Measurements from ENCODE around the gene PPARG.
"Not testable (repeated sequence)": the region's sequence is repeated elsewhere in the genome, so short reads cannot be mapped to it uniquely, and the experiment has no call there.

The PPARG gene

DNA sequence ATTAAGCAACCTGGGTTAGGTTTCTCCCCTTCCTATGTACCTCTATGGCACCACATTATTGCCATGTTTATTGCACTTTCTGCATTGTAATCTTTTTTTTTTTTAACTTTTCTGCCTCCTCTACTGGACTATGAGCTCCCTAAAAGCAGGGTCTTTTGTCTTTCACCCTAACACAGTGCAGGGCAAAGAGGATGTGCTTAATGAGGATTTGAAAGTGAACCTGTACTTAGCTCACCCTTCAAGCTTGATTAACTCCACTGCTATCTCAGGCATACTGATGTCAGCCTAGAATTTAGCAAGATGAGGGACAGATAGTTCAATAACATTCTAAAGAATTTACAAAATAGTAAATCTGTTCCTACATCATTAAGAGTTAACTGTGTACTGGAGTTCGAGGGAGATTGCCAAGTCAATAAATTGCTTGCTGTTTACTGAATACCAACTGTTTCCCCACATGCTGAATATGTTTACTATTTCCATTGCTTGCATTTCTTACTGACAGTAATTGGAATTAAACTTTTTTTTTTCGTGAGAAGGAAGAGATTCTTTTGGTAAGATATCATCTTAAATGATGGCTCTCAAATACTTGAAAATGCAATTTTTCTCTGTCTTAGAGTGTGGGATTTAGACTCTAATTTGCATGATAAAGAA is 15.7 kb upstream of the PPARG start:
- TF ChIP-seq EZH2 (IDR thresholded peaks at IDR 0.05; ENCODE audit: borderline replicate concordance, low read depth, low read length, severe bottlenecking): no peak
- TF ChIP-seq, protein P1, sequence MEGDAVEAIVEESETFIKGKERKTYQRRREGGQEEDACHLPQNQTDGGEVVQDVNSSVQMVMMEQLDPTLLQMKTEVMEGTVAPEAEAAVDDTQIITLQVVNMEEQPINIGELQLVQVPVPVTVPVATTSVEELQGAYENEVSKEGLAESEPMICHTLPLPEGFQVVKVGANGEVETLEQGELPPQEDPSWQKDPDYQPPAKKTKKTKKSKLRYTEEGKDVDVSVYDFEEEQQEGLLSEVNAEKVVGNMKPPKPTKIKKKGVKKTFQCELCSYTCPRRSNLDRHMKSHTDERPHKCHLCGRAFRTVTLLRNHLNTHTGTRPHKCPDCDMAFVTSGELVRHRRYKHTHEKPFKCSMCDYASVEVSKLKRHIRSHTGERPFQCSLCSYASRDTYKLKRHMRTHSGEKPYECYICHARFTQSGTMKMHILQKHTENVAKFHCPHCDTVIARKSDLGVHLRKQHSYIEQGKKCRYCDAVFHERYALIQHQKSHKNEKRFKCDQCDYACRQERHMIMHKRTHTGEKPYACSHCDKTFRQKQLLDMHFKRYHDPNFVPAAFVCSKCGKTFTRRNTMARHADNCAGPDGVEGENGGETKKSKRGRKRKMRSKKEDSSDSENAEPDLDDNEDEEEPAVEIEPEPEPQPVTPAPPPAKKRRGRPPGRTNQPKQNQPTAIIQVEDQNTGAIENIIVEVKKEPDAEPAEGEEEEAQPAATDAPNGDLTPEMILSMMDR (IDR thresholded peaks at IDR 0.05; ENCODE audit: borderline replicate concordance, extremely low read depth, low read length, poor library complexity, severe bottlenecking): no peak
- no peak overlapping the region for H3K4me3 ChIP-seq (ENCODE audit: low read depth in 1 of 2, low read length in 2 of 2)
- no peaks in the 10 kb centered on the region for H3K79me2 ChIP-seq (ENCODE audit: insufficient read depth, low read length)
- no peak overlapping the region for H3K27ac ChIP-seq (ENCODE audit: low read length)
- no peaks in the 10 kb centered on the region for H3K27me3 ChIP-seq (ENCODE audit: insufficient read depth, low read length, poor library complexity)
- DNase-seq (no peak), ATAC-seq (ENCODE audit: insufficient read depth, low read depth) (no peak)
- H3K4me1 ChIP-seq (ENCODE audit: insufficient read depth, low read length): no peaks in the 10 kb centered on the region
- no peaks in the 10 kb centered on the region for H3K9me3 ChIP-seq (ENCODE audit: insufficient read depth, low read length, severe bottlenecking)
- H3K36me3 ChIP-seq (ENCODE audit: insufficient read depth, low read length): no peaks in the 10 kb centered on the region
- no peaks in the 10 kb centered on the region for H4K20me1 ChIP-seq (ENCODE audit: insufficient read depth, low read length)
- H3K4me2 ChIP-seq (ENCODE audit: insufficient read depth, low read length): no peak overlapping the region
- no peak overlapping the region for H2AFZ ChIP-seq (ENCODE audit: low read depth, low read length)
- no peak overlapping the region for H3K9ac ChIP-seq (ENCODE audit: low read depth, low read length)

DNA sequence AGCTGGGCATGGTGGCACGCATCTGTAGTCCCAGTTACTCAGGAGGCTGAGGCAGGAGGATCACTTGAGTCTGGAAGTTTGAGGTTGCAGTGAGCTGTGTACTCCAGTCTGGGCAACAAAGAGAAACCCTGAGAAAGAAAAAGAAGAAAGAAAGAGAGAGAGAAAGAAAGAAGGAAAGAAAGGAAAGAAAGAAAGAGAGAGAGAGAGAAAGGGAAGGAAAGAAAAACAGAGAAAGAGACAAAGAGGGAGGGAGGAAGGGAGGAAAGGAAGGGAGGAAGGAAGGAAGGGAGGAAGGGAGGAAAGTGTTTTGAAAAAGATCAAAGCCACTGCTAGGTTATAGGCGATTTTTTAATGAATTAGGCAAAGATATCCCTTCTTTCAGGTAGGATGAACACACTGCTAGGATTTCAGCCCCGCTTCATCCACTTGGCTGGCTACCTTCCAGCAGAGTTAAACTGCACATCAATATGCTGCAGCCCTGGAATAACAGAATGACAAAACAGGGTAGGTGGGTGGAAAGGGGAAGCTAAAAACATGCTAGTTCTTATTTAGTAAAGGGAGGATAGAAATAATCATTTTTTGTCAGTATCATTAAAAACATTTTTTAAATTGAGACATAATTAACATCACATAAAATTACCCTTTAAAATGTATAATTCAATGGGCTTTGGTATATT is 12.8 kb upstream of the PPARG start:
- Histone ChIP-seq H3K9ac (ENCODE audit: low read depth, low read length) (no peak overlapping the region), H3K79me2 (ENCODE audit: insufficient read depth, low read length) (no peaks in the 10 kb centered on the region), H3K4me3 (ENCODE audit: low read depth in 1 of 2, low read length in 2 of 2) (no peak overlapping the region), H4K20me1 (ENCODE audit: insufficient read depth, low read length) (no peaks in the 10 kb centered on the region), H3K4me1 (ENCODE audit: insufficient read depth, low read length) (no peaks in the 10 kb centered on the region), H2AFZ (ENCODE audit: low read depth, low read length) (no peak overlapping the region), H3K4me2 (ENCODE audit: insufficient read depth, low read length) (no peak overlapping the region), H3K27me3 (ENCODE audit: insufficient read depth, low read length, poor library complexity) (no peaks in the 10 kb centered on the region), H3K27ac (ENCODE audit: low read length) (no peak overlapping the region), H3K9me3 (ENCODE audit: insufficient read depth, low read length, severe bottlenecking) (no peaks in the 10 kb centered on the region), H3K36me3 (ENCODE audit: insufficient read depth, low read length) (no peaks in the 10 kb centered on the region)
- TF ChIP-seq EZH2 (IDR thresholded peaks at IDR 0.05; ENCODE audit: borderline replicate concordance, low read depth, low read length, severe bottlenecking): no peak
- TF ChIP-seq, protein P1 (IDR thresholded peaks at IDR 0.05; ENCODE audit: borderline replicate concordance, extremely low read depth, low read length, poor library complexity, severe bottlenecking): no peak
- DNase-seq (no peak), ATAC-seq (ENCODE audit: insufficient read depth, low read depth) (no peak)

DNA sequence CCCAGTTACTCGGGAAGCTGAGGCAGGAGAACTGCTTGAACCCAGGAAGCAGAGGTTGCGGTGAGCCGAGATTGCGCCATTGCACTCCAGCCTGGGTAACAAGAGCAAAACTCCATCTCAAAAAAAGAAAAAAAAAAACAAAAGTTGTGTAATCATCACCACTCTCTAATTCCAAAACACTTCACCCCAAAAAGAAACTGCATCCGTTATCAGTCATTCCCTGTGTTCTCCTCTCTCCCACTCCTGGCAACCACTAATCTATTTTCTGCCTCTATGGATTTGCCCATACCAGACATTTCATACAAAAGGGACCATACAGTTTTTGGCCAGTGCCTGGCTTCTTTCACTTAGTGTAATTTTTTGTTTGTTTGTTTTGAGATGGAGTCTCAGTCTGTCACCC is 12.0 kb upstream of the PPARG start:
- not testable (repeated sequence) for H3K9ac ChIP-seq (ENCODE audit: low read depth, low read length); ATAC-seq (ENCODE audit: insufficient read depth, low read depth); H3K9me3 ChIP-seq (ENCODE audit: insufficient read depth, low read length, severe bottlenecking); H4K20me1 ChIP-seq (ENCODE audit: insufficient read depth, low read length); H3K36me3 ChIP-seq (ENCODE audit: insufficient read depth, low read length); H3K4me1 ChIP-seq (ENCODE audit: insufficient read depth, low read length); H3K4me2 ChIP-seq (ENCODE audit: insufficient read depth, low read length); H2AFZ ChIP-seq (ENCODE audit: low read depth, low read length); H3K4me3 ChIP-seq (ENCODE audit: low read depth in 1 of 2, low read length in 2 of 2); H3K27me3 ChIP-seq (ENCODE audit: insufficient read depth, low read length, poor library complexity); H3K79me2 ChIP-seq (ENCODE audit: insufficient read depth, low read length); H3K27ac ChIP-seq (ENCODE audit: low read length); DNase-seq

DNA sequence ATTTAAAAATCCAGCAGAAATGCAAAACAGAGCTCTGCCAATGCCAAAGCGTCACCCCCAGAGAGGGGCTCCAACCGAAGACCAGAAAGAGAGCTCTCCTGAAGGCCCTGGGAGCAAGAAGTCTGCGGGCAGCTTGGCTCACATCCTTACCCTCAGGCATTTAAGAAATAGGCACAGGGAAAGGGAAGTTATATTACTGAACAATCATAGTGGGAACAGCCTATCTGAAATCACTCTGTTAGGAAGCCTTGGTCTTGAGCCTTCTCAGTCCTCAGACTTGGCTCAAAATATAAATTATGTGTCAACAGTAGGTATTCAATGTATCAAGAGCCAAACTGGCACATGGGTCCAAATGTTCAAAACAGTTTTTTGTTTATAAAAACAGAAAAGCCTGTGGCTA is 10.3 kb upstream of the PPARG start:
- H3K4me1 ChIP-seq (ENCODE audit: insufficient read depth, low read length): no peaks in the 10 kb centered on the region
- peak overlapping the region; percentile 0; the same call in 1 of the 2 replicates for H2AFZ ChIP-seq (ENCODE audit: low read depth, low read length)
- no peak overlapping the region for H3K27ac ChIP-seq (ENCODE audit: low read length)

More for the DNA sequence above, 10.3 kb upstream of the PPARG start:
- Histone ChIP-seq H3K9me3 (ENCODE audit: insufficient read depth, low read length, severe bottlenecking) (no peaks in the 10 kb centered on the region), H3K9ac (ENCODE audit: low read depth, low read length) (no peak overlapping the region), H3K27me3 (ENCODE audit: insufficient read depth, low read length, poor library complexity) (no peaks in the 10 kb centered on the region), H3K4me3 (ENCODE audit: low read depth in 1 of 2, low read length in 2 of 2) (no peak overlapping the region), H3K4me2 (ENCODE audit: insufficient read depth, low read length) (no peak overlapping the region), H3K79me2 (ENCODE audit: insufficient read depth, low read length) (no peaks in the 10 kb centered on the region), H4K20me1 (ENCODE audit: insufficient read depth, low read length) (no peaks in the 10 kb centered on the region), H3K36me3 (ENCODE audit: insufficient read depth, low read length) (no peaks in the 10 kb centered on the region)
- DNase-seq (no peak), ATAC-seq (ENCODE audit: insufficient read depth, low read depth) (no peak)
- TF ChIP-seq EZH2 (IDR thresholded peaks at IDR 0.05; ENCODE audit: borderline replicate concordance, low read depth, low read length, severe bottlenecking): no peak
- TF ChIP-seq, protein P1 (IDR thresholded peaks at IDR 0.05; ENCODE audit: borderline replicate concordance, extremely low read depth, low read length, poor library complexity, severe bottlenecking): no peak
